LNCAP (cell line): ENCODE data around the gene BCKDK.

Experiments used
- TF ChIP-seq, protein P1 (sequence below): fragments of 450-650 bp; IDR thresholded peaks from 2 replicates; pipeline ENCODE4 v1.5.1; 2017; ENCODE audit warnings: mild to moderate bottlenecking

Gene BCKDK

GRCh38 chr16:31129568-31130335 is 21.6 kb downstream of the BCKDK start:
- TF ChIP-seq, protein P1, sequence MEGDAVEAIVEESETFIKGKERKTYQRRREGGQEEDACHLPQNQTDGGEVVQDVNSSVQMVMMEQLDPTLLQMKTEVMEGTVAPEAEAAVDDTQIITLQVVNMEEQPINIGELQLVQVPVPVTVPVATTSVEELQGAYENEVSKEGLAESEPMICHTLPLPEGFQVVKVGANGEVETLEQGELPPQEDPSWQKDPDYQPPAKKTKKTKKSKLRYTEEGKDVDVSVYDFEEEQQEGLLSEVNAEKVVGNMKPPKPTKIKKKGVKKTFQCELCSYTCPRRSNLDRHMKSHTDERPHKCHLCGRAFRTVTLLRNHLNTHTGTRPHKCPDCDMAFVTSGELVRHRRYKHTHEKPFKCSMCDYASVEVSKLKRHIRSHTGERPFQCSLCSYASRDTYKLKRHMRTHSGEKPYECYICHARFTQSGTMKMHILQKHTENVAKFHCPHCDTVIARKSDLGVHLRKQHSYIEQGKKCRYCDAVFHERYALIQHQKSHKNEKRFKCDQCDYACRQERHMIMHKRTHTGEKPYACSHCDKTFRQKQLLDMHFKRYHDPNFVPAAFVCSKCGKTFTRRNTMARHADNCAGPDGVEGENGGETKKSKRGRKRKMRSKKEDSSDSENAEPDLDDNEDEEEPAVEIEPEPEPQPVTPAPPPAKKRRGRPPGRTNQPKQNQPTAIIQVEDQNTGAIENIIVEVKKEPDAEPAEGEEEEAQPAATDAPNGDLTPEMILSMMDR, result no peak

DNA sequence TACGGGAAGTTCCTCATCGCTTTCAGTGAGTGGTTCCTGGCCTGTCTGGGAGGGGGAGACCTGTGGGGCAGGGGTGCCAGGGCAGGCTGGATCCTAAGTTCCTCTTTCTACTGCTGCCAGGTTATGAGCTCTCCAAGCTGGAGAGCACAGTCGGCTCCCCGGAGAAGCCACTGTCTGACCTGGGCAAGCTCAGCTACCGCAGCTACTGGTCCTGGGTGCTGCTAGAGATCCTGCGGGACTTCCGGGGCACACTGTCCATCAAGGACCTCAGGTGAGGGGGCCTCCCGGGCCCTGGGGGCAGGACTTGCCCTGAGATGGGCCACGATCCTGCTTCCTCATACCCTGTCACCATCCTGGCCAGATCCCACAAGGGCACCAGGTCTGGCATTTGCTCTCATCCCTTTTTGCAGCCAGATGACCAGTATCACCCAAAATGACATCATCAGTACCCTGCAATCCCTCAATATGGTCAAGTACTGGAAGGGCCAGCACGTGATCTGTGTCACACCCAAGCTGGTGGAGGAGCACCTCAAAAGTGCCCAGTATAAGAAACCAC is 22.2 kb downstream of the BCKDK start:
- TF ChIP-seq, protein P1, result no peak

- TF ChIP-seq, protein P1, result no peak
These were observed 22.7 kb downstream of the BCKDK start for GRCh38 chr16:31130899-31131298.

DNA sequence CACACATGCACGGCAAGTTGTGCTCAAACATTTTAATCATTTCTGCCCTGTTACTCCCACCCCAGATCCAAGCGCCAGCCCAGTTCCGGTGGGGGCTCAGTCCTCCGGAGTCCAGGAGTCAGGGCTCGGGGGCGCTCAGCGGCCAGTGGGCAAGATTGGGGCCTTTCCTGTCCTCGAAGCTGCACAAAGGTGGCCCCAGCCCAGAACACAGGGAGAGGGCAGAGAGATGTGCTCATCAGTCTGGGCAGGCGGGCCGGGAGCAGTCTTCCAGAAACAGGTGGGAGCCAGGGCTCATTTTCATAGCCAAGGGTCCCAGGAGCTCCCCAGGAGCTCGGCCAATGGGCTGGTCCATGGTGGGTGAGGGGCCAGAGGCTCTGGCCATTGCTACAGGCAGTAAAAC is 23.2 kb downstream of the BCKDK start:
- TF ChIP-seq, protein P1, result no peak

- TF ChIP-seq, protein P1, result no peak
These were observed 23.7 kb downstream of the BCKDK start for GRCh38 chr16:31131841-31132271.

- TF ChIP-seq, protein P1, result no peak
These were observed 24.3 kb downstream of the BCKDK start for GRCh38 chr16:31132303-31132979.

DNA sequence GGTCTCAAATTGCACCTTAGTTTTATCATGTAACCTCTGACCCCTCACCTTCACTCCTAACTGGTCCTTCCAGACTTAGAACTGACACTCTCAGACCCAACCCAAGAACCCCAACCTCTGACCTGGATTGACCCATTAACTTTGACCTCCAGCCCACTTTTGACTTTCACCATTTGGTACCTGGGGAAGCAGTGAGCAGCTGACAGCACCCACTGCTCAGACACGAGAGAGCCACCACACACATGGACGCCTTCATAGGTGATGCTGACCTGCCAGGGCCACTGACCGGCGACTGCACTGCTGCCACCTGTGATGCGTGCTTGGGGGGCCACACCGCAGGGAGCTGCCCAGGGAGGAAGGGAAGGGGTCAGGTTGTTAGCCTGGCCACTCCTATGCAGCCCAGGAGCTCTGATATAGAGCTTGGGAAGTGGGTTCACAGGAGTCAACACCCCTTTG is 24.9 kb downstream of the BCKDK start:
- TF ChIP-seq, protein P1, result no peak
